SW 1271 (cell line): Measurements from ENCODE around the gene HSPB2.

Experiments used
- DNase-seq, 2 experiments: peaks; one replicate each; lab custom pipeline; 2025; lab: John Stamatoyannopoulos, UW

The HSPB2 gene

DNA sequence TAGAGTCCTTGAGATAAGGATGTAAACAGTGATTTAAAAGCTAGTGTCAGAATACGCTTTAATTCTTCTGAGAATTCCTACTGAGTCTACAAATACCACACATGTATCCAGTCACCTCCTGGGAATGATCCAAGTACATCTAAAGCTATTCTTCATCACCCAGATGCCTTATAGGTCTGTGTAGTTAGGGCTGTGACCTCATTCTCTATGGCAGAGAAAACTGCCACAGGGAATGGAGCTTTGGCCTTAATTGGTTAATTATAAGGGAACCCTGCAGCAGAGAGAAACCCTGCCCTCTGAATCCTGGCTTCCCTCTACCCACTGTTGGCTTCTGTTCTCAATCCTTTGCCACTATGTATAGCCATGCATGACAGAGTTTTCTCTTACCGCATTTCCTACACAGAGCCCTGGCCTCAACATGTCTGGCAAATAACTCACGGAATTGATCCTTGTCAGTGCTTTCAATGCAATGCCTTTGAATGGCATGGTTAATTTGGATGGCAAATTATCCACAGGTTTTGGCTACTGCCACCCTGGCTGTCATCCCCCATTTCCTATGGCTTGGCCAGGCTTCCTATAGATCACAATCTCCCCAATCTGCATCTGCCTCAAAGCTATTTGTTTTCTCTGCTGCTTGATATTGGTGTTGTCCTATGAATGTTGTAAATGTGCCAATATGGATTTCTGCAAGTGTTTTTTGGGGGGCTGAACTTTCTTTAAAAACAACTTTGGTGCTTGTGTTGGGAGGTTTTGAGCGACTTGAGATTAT lies 27.5 kb downstream of the HSPB2 start:
- no peak for DNase-seq

DNA sequence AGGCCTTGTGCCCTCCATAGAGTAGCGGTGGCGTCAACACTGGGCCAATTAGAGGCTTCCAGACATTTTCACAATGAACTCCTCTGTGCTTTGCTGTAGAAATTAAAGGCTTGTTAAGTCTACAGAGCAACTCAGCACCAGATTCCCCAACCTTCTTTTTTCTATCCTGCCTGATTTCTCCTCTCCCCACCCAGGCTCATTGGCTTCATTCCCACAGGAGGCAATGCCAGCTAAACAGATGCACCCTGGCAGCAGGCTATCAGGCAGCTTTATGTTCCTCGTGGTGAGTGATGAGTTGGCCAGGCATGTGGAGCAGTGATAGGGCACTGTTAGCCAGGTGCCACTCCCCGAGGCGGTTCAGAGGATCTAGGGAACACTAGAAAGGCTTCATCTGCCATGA lies 29.4 kb downstream of the HSPB2 start:
- no peak for DNase-seq

DNA sequence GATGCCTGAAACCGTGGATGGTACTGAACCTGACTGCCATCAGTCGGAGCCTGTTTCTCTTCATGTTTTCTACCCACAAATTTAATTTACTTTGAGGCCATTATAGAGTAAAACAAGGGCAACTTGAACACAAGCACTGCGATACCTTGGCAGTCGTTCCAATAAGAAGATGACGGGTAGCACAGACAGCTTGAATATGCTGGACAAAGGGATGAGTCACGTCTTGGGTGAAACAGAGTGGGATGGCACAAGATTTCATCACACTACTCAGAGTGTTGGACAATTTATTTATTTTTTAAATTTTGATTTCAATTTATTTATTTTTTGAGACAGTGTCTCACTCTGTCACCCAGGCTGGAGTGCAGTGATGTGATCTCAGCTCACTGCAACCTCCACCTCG lies 30.3 kb downstream of the HSPB2 start:
- DNase-seq = no peak

DNA sequence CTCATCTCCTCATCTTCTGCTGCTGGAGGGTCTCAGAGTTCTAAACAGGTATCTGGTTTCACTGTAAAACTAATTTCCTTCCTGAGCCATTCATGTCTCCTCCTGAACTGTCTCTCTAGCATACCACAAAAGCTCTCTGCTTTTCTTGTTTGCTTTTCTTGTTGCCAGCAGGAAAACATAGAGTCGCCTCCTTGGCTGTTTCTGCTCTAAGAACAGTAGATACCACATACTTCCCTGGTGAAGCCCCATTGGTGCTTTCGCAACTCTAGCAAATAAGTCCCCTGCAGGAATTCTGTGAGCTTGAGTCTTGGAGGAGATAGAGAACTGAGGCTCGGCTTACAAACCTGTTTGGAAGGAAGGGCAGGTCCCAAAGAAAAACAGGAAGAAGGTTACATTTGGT lies 31.6 kb downstream of the HSPB2 start:
- DNase-seq = no peak

DNA sequence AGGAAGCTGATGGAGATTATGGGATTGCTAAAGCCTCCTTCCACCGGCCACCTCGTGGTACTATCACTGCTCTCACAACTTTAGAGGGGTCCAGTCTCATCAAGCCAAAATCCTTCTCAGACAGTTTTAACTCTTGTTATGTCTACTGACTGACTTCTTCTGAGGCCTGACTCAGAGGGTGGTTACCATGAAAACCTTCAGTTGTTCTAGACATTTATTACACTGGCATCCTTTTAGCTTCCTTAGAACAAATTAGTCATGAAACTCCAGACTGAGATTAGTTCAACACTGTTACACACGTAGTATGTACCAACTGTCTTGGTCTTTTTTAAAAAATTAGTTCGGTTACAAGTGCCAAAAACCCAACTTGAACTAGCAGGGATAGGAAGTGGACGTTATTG lies 32.1 kb downstream of the HSPB2 start:
- DNase-seq = no peak

DNA sequence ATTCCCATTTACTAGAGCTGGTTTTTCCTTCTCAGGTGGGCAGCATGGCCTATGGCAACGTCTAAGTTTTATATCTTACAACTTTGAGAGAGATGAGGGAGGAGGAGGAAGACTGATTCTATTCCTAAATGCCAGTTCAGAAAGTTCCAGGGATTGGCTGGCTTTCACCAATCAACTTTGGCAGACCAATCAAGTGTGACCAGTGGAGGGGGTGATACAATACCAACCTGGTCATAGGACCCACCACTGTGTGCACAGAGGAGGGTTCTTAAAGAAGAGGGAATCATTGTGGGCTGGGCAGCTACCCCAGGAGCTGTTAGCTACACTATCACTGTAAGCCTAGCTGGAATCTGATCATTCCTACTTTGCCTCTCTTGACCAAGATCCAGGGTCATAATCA lies 32.7 kb downstream of the HSPB2 start:
- no peak for DNase-seq

DNA sequence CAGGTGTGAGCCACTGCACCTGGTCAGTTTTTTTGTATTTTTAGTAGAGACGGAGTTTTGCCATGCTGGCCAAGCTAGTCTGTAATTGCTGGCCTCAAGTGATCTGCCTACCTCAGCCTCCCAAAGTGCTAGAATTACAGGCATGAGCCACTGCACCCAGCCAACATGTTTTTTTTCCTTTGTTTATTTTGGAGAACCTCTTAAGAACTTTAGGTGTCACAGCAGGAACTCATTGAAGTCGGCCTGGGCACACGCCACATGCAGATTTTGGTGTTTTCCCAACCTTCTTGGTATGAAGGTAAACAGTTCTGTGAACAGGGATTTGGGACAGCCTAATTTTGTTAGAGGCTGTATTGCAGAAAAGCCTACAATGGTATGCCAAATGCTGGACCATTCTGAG lies 34.0 kb downstream of the HSPB2 start:
- DNase-seq = no peak

DNA sequence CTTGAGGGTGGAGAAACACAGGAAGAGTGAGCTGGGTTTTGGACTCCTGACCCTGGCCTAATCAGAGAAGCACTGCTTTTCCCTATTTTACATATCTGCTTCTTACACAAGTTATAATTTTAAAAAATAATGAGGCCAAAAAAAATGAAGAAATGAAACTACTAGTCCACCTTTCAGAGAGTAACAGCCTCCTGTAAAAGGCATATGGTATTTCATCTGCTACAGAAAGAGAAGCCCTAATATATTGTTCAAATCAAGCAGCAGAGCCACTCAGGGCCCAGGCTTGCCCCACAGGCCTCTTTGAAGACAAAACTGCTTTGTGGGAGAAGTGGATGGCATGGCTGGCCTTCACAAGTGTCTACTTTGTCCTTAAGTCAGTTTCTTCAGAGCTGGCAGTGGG lies 34.6 kb downstream of the HSPB2 start:
- DNase-seq = no peak

DNA sequence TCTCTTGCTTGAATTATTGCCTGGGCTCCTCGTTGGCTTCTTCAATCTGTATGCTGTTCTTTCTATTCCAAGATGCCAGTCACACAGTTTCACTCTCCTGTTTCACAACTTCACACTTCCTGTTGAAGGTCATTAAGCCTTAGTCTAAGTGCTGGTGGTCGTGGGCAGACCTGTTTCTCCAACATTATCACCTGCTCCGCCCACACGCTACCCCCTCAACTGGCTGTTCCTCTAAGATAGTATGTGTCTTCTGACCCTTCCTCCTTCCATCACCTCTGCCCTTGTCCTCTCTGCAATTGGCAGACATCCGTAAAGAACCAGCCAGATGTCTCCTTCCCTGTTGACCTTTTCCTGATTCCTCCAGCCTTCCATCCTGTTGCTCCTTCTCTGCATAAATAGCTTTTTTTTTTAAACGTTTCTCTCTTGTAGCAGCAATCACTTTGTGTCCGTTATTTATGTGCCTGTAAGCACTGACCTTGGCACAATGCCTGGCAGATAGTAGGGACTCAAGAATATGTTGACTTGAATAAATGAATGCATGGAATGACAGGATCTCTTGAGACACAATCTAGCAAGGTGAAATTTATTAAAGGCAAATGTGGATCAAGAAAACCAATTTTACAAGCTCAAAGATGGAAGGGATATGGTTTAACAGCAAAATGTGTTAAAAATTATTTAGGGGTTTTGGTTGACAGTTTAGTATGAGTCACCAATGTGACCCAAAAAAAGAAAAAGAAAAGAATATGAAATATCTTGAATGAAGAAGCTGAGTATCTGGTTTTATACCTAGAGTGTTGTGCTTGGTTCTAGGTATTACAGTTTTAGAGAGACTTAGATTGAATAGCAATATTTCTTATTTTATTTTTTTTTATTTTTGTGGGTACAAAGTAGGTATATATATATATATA lies 37.2 kb downstream of the HSPB2 start:
- no peak for DNase-seq

DNA sequence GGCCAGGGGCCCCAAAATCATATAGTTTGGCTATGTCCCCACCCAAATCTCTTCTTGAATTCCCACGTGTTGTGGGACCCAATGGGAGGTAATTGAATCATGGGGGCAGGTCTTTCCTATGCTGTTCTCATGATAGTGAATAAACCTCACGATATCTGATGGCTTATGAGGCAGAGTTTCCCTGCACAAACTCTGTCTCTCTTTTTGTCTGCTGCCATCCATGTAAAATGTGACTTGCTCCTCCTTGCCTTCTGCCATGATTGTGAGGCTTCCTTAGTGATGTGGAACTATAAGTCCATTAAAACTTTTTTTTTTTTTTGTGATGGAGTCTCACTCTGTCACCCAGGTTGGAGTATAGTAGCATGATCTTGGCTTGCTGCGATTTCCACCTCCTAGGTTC lies 39.0 kb downstream of the HSPB2 start:
- no peak for DNase-seq

DNA sequence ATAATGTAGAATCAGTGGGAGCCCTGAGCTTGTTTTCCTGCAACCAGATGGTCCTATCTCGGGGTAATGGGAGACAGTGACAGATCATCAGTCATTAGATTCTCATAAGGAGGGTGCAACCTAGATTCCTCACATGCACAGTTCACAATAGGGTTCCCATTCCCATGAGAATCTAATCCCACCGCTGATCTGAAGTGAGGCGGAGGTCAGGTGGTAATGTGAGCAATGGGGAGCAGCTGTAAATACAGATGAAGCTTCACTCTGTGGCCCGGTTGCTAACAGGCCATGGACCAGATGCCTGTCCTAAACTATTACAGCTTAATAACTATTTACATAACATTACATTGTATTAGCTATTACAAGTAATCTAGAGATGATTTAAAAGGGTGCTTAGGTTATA lies 41.6 kb downstream of the HSPB2 start:
- no peak for DNase-seq

DNA sequence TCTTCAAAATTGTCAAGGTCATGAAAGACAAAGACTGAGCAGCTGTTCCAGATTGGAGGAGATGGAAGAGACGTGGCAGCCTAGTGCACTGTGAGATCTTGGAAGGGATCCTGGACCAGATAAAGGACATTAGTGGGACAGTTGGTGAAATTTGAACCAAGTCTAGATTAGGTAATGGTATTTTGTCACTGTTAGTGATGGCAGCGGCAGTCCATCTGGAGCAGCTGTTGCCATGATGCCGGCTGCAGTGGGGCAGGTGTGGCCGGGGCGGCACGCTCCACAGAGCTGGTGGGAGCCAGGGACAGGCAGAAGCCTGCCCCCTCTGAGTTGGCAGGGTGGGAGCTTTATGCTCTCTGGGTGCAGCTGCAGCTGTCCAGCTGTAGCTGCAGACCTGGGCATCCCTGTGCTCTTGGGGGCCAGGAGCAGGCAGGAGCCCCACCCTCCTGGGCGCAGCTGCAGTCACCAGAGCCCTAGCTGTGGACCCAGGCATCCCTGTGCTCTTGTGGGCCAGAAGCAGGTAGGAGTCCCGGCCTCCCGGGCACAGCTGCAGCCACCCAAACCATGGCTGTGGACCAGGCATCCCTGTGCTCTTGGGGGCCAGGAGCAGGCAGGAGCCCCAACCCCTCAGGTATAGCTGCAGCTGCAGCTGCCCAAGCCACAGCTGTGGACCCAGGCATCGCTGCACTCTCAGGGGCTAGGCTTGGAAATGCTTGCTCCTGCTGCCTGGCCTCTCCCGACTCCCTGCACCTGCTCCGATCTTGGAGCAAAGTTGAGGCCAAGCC lies 45.3 kb downstream of the HSPB2 start:
- no peak for DNase-seq

DNA sequence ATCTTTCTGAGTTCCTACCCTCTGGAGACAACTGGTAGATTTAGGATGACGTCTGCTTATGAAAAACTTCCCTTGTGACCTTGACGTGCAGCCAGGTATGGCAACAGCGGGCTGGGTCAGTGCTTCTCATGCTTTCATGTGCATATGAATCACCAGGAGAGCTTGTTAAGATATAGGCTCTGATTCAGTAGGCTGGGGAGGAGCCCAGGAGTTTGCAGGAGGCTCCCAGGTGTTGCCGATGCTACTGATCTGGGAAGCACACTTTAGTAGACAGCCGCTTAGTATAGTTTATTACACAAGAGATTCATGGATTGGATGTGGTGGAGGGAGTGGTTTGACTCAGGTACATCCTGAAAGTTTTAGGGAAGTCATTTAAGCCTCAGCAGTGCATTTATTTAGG lies 48.4 kb downstream of the HSPB2 start:
- DNase-seq = no peak

DNA sequence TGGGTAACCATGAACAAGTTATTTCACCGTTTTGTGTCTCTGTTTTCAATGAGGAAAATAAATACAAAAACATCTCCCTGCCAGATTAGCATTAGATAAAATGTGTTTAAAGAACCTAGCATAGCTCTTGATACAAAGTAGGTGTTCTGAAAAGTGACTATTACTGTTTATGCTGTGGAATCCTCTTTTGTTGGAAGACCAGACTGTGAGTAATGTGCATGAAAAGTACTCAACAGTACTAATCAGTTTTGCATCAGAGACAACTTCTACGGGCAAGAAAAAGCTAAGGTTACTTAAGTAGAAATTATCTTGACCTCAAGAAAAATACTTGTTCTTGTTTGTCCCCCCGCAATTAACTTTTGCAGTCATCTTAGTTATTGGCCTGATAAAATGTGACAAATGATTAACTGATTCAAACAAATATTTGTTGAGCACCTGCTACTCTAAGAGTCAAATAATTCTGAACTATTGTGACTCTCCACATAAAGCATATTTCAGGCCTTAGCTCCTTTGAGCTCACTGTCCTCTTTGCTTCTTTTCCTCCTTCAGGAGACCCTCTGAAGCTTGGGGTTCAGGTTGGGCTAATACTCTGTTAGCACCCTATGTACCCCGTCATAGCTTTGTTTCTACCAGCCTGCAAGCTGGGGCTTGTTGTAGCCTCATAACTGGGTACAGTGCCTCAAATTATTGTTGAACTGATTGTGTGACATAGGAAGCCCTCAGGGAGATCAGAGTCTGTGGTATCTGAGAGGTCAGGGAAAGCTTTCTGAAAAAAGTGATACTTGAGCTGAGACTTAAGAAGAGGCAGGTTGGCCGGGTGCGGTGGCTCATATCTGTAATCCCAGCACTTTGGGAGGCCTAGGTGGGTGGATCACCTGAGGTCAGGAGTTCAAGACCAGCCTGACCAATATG lies 49.1 kb downstream of the HSPB2 start:
- no peak for DNase-seq
